HepG2 (cell line): ENCODE measurements around the gene GDF15. TPM values are rescaled to one million over a fixed set of nuclear protein-coding genes. Genes with fewer than 3 reads are reported as not detected.

Experiments used
- ATAC-seq: fragments of 200-7000 bp; cut with Tn5 transposase; 3 replicates; pipeline ENCODE4 v1.9.1; 2020; ENCODE audit warnings: mild to moderate bottlenecking, moderate library complexity
- BruUV-seq: library from RNA; stranded (reverse); fragments of 400-500 nt; replicated peaks from 2 replicates; lab custom pipeline; 2021; lab: Mats Ljungman, UMichigan
- CTCF ChIA-PET: fragments of 300-600 bp; formaldehyde crosslinking; extraction: SDS; loops from one replicate; lab custom pipeline; 2021; ENCODE audit warnings: low total read pairs, inconsistent platforms, low intra/inter-chr PET ratio; lab: Yijun Ruan, JAX
- POLR2A ChIA-PET: fragments of 350-600 bp; sonication (Branson Sonifier 250); formaldehyde crosslinking; loops from one replicate; lab custom pipeline; 2020; ENCODE audit warnings: antibody characterized with exemption, inconsistent platforms; lab: Yijun Ruan, JAX
- DNase-seq: peaks from one replicate; pipeline ENCODE4 v3.0.0-alpha.2; 2015; ENCODE audit warnings: low spot score
- FAIRE-seq: peaks from 3 replicates; lab custom pipeline; 2011; peaks lifted over from hg19 to GRCh38; lab: Jason Lieb, UNC
- H2AFZ ChIP-seq: one replicate; pipeline ENCODE4 v1.6.1; 2011; ENCODE audit warnings: low read length, inconsistent platforms
- H3K27ac ChIP-seq: fragments of 300-600 bp; 3 replicates; pipeline ENCODE4 v1.8.0; 2011; ENCODE audit warnings: mixed run types, mild to moderate bottlenecking, mixed read lengths, low read length, inconsistent platforms; ENCODE audit not compliant: insufficient read depth; ENCODE audit errors: extremely low read length
- H3K27me3 ChIP-seq, 2 experiments: fragments of 200-600 bp in 1 of 2; 2 replicates in 1 of 2; 3 replicates in 1 of 2; pipeline versions ENCODE4 v1.6.0 to v1.8.0; 2011; ENCODE audit warnings: low read length in 2 of 2, mild to moderate bottlenecking in 2 of 2, moderate library complexity in 2 of 2, inconsistent platforms in 1 of 2; ENCODE audit not compliant: insufficient read depth in 2 of 2, control insufficient read depth in 1 of 2
- H3K36me3 ChIP-seq, 2 experiments: fragments of 200-600 bp in 1 of 2; replicated peaks in 1 of 2; 2 replicates in 1 of 2; 3 replicates in 1 of 2; pipeline versions ENCODE4 v1.5.1 to v1.8.0; 2011; ENCODE audit warnings: low read length in 2 of 2, inconsistent platforms in 1 of 2; ENCODE audit not compliant: insufficient read depth in 2 of 2, control insufficient read depth in 1 of 2
- H3K4me1 ChIP-seq: 2 replicates; pipeline ENCODE4 v1.5.1; 2012; ENCODE audit warnings: low read length, inconsistent platforms; ENCODE audit not compliant: insufficient read depth
- H3K4me2 ChIP-seq: 2 replicates; pipeline ENCODE4 v1.6.0; 2011; ENCODE audit warnings: low read depth, low read length, inconsistent platforms
- H3K4me3 ChIP-seq, 3 experiments: fragments of 200-600 bp in 1 of 3; sonication (generic), shearing (Covaris generic) in 1 of 3; replicated peaks in 1 of 3; 2 replicates each; pipeline ENCODE4 v1.5.1; 2011 to 2016; ENCODE audit warnings: low read length in 3 of 3, inconsistent platforms in 2 of 3, low read depth in 2 of 3, mild to moderate bottlenecking in 2 of 3, control low read depth in 1 of 3, mixed read lengths in 1 of 3; ENCODE audit not compliant: insufficient read depth in 1 of 3
- H3K79me2 ChIP-seq: one replicate; pipeline ENCODE4 v1.6.1; 2011; ENCODE audit warnings: low read length, inconsistent platforms; ENCODE audit not compliant: insufficient read depth
- H3K9ac ChIP-seq: 2 replicates; pipeline ENCODE4 v1.6.0; 2011; ENCODE audit warnings: mild to moderate bottlenecking, low read depth, low read length, inconsistent platforms; ENCODE audit not compliant: insufficient read depth
- H3K9me3 ChIP-seq: 2 replicates; pipeline ENCODE4 v1.5.1; 2012; ENCODE audit warnings: mild to moderate bottlenecking, low read length
- H4K20me1 ChIP-seq: 2 replicates; pipeline ENCODE4 v1.6.0; 2011; ENCODE audit warnings: inconsistent platforms, mild to moderate bottlenecking, low read length, moderate library complexity; ENCODE audit not compliant: insufficient read depth
- FOXO1 ChIP-seq: sonication (generic); formaldehyde crosslinking; IDR thresholded peaks from 2 replicates; pipeline ENCODE4 v1.4.0; 2020; ENCODE audit warnings: missing genetic modification reagents
- ISX ChIP-seq: sonication (generic); formaldehyde crosslinking; conservative IDR thresholded peaks from 2 replicates; pipeline ENCODE4 v1.5.0; 2020; ENCODE audit warnings: missing genetic modification reagents
- KLF11 ChIP-seq: IDR thresholded peaks from 2 replicates; pipeline ENCODE4 v1.6.1; 2016; ENCODE audit warnings: missing compliant biosample characterization
- SALL2 ChIP-seq: sonication (generic); formaldehyde crosslinking; IDR thresholded peaks from 2 replicates; pipeline ENCODE4 v1.8.1; 2023; ENCODE audit warnings: mild to moderate bottlenecking, missing genetic modification reagents, inconsistent platforms
- SMC3 ChIP-seq: IDR thresholded peaks from 2 replicates; pipeline ENCODE4 v1.6.1; 2011; ENCODE audit warnings: low read length, improper control_type of control experiment
- TCF12 ChIP-seq, 2 experiments: fragments of 450-650 bp in 1 of 2; sonication (generic) in 1 of 2; formaldehyde crosslinking in 1 of 2; IDR thresholded peaks; 2 replicates each; pipeline versions ENCODE4 v1.6.1 to v1.8.0; 2017 to 2022; ENCODE audit warnings: antibody characterized with exemption in 1 of 2, mild to moderate bottlenecking in 1 of 2, missing genetic modification reagents in 1 of 2, moderate library complexity in 1 of 2
- ZFP82 ChIP-seq: sonication (generic); formaldehyde crosslinking; IDR thresholded peaks from 2 replicates; pipeline ENCODE4 v1.5.1; 2020; ENCODE audit warnings: mild to moderate bottlenecking, missing genetic modification reagents, borderline replicate concordance
- ZFP90 ChIP-seq: sonication (generic); formaldehyde crosslinking; IDR thresholded peaks from 2 replicates; pipeline ENCODE4 v1.8.0; 2022; ENCODE audit warnings: missing genetic modification reagents, mild to moderate bottlenecking, inconsistent platforms, borderline replicate concordance
- ZNF263 ChIP-seq: sonication (generic); formaldehyde crosslinking; IDR thresholded peaks from 2 replicates; pipeline ENCODE4 v1.4.0; 2020; ENCODE audit warnings: missing genetic modification reagents
- ZNF383 ChIP-seq: sonication (generic); formaldehyde crosslinking; IDR thresholded peaks from 2 replicates; pipeline ENCODE4 v1.4.0; 2020; ENCODE audit warnings: missing genetic modification reagents, mild to moderate bottlenecking, borderline replicate concordance
- ZNF678 ChIP-seq: sonication (generic); formaldehyde crosslinking; IDR thresholded peaks from 2 replicates; pipeline ENCODE4 v1.4.0; 2020; ENCODE audit warnings: mild to moderate bottlenecking, missing genetic modification reagents
- ZNF878 ChIP-seq: sonication (generic); formaldehyde crosslinking; IDR thresholded peaks from 2 replicates; pipeline ENCODE4 v1.8.1; 2023; ENCODE audit warnings: mild to moderate bottlenecking, missing genetic modification reagents, moderate library complexity
- ZNF883 ChIP-seq: sonication (generic); formaldehyde crosslinking; IDR thresholded peaks from 2 replicates; pipeline ENCODE4 v1.5.1; 2020; ENCODE audit warnings: mild to moderate bottlenecking, missing genetic modification reagents; ENCODE audit errors: not compliant biosample characterization
- WGBS: methylation state at CpG from one replicate; pipeline ENCODE4 v1.1.6; 2017; ENCODE audit warnings: low lambda C conversion rate; 5-methylcytosine and 5-hydroxymethylcytosine counted together
- in situ Hi-C: cut with HindIII; loops from 2 replicates; pipeline ENCODE4 v1.10.0; 2017; ENCODE audit warnings: low pct_unique_long_range_greater_than_20kb; ENCODE audit not compliant: extremely low pct_ligation_motif_present
- intact Hi-C: fragments of 100-400 bp; cut with micrococcal nuclease; formaldehyde crosslinking; loops from one replicate; pipeline ENCODE4 v1.10.0; 2022; ENCODE audit not compliant: unreplicated experiment
- polyA plus RNA-seq, 8 experiments: library from polyadenylated mRNA; depleted of rRNA in 3 of 8; stranded (reverse) in 7 of 8; unstranded in 1 of 8; fragments of >200 nt; fragmentation: Illumina TruSeq in 4 of 8; extraction: Trizol in 4 of 8; gene quantifications; 2 replicates each; pipeline versions ENCODE4 v1.2.1 to v1.2.3, GENCODE V29; 2011 to 2016; ENCODE audit warnings: low read depth in 4 of 8, missing spikeins in 1 of 8, mixed read lengths in 1 of 8; ENCODE audit not compliant: insufficient read depth in 1 of 8
- total RNA-seq, 5 experiments: library from RNA; depleted of rRNA; stranded (reverse); fragments of >200 nt; fragmentation: Illumina TruSeq; extraction: Trizol; gene quantifications; 2 replicates each; pipeline ENCODE4 v1.2.3, GENCODE V29; 2016; ENCODE audit warnings: low read depth in 1 of 5
- TF ChIP-seq, protein P1 (sequence below): IDR thresholded peaks from 2 replicates; pipeline ENCODE4 v1.6.1; 2016; ENCODE audit warnings: low read depth
- TF ChIP-seq, protein P2 (sequence below): IDR thresholded peaks from 2 replicates; pipeline ENCODE4 v1.6.1; 2016

GDF15 gene
- total and polyA plus RNA-seq, 2 of the 13 experiments (the other 11 are each of a cell fraction or from before 2014, with no cell fraction given), result 146 to 422 TPM

GRCh38 chr19:18392926-18393325 is 7.0 kb downstream of the GDF15 start:
- H3K79me2 ChIP-seq, result no peaks in the 10 kb centered on the region
- in situ Hi-C loops, result no loop called here
- H3K9me3 ChIP-seq, result no peaks in the 10 kb centered on the region
- no peak for ATAC-seq
- WGBS, result 85% methylated on average over 5 of the region's 5 CpGs
- H3K4me3 ChIP-seq, result no peak overlapping the region
- H3K4me1 ChIP-seq, result peaks cover 39% of the 10 kb centered on the region
- DNase-seq, result no peak
- no peak overlapping the region for H3K27ac ChIP-seq
- no peak for FAIRE-seq
- TF ChIP-seq ZNF678 (no peak), ZNF263 (CRISPR knock-in tag) (no peak), FOXO1 (CRISPR knock-in tag) (no peak), SALL2 (CRISPR knock-in tag) (no peak), ZNF883 (no peak), ISX (CRISPR knock-in tag) (no peak), TCF12 (IDR thresholded peaks at IDR 0.05) (no peak), TCF12 (CRISPR knock-in tag; IDR thresholded peaks at IDR 0.05) (no peak), ZFP90 (CRISPR knock-in tag) (no peak), SMC3 (no peak), ZFP82 (CRISPR knock-in tag) (no peak), KLF11 (no peak), ZNF878 (no peak), ZNF383 (no peak)
- TF ChIP-seq, protein P1, sequence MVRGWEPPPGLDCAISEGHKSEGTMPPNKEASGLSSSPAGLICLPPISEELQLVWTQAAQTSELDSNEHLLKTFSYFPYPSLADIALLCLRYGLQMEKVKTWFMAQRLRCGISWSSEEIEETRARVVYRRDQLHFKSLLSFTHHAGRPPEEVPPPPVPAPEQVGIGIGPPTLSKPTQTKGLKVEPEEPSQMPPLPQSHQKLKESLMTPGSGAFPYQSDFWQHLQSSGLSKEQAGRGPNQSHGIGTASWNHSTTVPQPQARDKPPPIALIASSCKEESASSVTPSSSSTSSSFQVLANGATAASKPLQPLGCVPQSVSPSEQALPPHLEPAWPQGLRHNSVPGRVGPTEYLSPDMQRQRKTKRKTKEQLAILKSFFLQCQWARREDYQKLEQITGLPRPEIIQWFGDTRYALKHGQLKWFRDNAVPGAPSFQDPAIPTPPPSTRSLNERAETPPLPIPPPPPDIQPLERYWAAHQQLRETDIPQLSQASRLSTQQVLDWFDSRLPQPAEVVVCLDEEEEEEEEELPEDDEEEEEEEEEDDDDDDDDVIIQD, result no peak
- TF ChIP-seq, protein P2, sequence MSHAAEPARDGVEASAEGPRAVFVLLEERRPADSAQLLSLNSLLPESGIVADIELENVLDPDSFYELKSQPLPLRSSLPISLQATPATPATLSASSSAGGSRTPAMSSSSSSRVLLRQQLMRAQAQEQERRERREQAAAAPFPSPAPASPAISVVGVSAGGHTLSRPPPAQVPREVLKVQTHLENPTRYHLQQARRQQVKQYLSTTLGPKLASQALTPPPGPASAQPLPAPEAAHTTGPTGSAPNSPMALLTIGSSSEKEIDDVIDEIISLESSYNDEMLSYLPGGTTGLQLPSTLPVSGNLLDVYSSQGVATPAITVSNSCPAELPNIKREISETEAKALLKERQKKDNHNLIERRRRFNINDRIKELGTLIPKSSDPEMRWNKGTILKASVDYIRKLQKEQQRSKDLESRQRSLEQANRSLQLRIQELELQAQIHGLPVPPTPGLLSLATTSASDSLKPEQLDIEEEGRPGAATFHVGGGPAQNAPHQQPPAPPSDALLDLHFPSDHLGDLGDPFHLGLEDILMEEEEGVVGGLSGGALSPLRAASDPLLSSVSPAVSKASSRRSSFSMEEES, result no peak
- no TSS peak for BruUV-seq
- no peak overlapping the region for H3K9ac ChIP-seq
- H4K20me1 ChIP-seq, result peaks cover 25% of the 10 kb centered on the region
- peaks cover 2 to 8% of the 10 kb centered on the region in 2 experiments; a peak in 3 of 5 replicates for H3K36me3 ChIP-seq
- ChIA-PET CTCF (no interaction called here), POLR2A (interaction anchor here (1.5 to 14.3 kb wide), 2 partner anchors 13 to 26 kb away, joined by 3 to 514 read pairs; no protein-coding TSS in a partner anchor)
- H3K4me2 ChIP-seq, result no peak overlapping the region
- no peak overlapping the region for H2AFZ ChIP-seq
- peaks cover 0 to 10% of the 10 kb centered on the region in 2 experiments; a peak in 3 of 5 replicates for H3K27me3 ChIP-seq
- intact Hi-C loops, result no loop called here
